Activated gamma-delta T cell (primary cell): ENCODE measurements around the gene PIP5KL1.

Experiments used
- DNase-seq: peaks from one replicate; lab custom pipeline; 2025; lab: John Stamatoyannopoulos, UW
- total RNA-seq, 2 donors: gene quantifications; one replicate each; lab custom pipeline; 2026; lab: John Stamatoyannopoulos, UW

The PIP5KL1 gene, protein sequence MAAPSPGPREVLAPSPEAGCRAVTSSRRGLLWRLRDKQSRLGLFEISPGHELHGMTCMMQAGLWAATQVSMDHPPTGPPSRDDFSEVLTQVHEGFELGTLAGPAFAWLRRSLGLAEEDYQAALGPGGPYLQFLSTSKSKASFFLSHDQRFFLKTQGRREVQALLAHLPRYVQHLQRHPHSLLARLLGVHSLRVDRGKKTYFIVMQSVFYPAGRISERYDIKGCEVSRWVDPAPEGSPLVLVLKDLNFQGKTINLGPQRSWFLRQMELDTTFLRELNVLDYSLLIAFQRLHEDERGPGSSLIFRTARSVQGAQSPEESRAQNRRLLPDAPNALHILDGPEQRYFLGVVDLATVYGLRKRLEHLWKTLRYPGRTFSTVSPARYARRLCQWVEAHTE
- 4.0 to 4.3 reads per million in 2 donors for total RNA-seq

DNA sequence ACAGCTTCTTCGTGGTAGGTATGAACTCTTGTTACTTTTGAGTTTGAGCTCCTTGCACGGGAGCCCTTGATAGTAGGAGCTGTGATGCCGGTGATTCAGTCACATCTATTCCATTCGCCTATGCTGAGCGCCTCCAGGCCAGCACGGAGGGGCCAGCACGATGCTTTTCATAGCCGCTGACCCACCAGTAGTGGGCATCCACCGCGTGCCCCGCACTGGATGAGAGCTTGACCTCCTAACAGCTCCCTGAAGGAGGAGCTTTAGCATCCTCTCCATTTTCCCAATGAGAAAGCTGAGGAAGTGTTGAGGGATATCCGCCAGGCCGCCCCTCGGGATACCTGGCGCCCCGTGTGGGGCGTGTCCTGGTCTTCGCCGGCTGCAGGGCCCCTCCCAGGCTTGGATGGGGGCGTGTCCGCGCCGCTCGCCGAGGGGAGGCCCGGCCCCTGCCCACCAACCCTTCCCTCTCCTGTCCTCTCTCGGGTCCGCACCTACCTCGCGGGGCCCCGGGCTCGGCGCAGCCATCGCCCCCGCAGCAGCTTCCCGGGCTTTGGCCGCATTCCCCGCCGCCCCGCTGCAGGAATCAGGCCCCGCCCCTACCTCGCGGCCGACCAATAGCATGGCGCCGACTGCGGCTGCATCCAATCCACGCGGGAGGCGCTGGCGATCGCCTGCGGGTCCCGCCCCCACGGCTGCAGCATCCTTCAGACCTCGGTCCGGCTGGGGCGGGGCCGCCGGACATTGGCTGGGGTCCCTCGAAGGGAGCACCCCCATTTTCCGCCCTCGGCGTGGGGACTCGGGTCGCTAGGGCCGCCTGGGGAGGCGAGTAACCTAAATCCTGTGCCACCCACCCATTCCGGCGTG is at the start of gene PIP5KL1:
Gene PIP5KL1, minus strand, starts transcription at position 547 of the 861 bp plus-strand sequence. Its CDS starts 25 bp downstream, at position 522.
- peak; percentile 54 for DNase-seq

DNA sequence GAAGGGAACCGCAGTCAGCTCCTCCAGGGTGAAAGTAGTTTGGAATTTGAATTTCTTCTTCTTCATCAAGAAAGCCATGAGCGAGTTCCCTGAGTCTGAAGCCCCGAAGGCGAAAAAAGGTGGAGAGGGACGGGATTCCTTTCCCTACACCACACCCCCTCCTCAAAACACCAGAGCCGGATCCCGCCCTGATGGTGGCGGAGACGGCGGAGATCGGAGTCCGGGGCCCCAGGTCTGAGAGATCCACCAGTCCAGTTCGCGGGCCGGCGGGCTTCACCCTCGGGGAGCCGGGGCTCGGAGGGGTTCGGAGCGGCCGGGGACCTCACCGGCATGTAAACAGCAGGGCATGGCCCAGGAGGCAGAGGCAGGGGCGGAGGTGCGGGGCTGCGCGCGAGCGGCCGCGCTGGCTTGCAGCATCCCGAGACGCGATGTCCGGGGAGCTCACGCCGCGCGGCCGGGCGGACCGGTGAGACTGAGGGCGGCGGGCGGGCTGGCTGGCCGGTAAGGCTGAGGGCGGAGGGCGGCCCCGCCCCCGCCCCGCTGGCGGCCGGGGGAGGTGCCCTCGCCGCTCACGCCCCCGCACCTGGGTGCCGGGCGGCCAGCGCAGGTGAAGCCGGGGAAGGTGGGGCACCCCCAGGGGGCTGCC is 49.6 kb upstream of the PIP5KL1 start:
- peak; percentile 45 for DNase-seq

DNA sequence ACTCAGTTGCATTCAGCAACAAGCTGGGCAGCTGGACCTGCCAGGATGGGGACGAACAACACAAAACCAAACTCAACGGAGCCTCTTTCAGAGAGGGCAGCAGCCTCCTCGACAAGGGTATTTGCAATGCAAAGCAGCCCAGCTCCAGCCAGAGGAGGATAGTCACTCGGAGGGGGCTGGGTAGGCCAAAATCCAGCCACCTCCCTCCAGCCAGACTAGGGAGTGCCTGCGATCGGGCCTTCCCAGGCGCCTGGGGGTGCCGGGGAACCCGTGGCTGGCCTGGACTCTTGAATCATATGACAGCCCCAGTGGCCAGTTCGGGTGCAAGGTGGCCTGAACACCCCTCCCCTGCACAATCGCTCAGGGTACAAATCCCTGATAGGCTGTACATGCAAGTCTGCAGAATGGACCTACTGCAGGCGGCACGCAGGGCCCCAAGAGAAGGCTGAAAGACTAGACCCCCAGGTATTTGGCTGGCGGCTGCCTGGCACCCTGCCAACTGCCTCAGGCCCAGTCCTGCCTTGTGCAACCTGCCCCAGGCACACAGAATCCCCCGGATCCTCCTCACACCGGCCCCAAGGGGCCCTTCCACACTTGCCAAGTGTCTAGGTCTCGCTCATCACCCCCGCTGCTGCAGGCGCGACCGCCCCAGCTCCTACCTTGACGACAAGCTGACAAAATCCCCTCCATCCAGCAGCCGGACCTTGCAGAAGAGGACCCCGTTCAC is 48.9 kb upstream of the PIP5KL1 start:
- no peak for DNase-seq

DNA sequence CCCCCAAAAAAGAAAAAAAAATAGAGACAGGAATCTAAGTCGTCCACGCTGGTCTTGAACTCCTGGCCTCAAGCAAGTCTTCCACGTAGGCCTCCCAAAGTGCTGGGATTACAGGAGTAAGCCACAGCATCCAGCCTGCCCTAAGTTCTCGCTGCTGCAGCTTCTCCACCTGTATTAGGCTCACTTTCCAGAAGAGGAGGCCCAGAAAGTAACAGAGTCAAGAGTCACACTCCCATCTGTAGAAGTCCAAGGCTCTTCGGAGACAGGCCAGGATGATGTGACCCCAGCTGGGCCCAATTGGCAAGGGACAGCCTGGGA is 48.4 kb upstream of the PIP5KL1 start:
- no peak for DNase-seq

DNA sequence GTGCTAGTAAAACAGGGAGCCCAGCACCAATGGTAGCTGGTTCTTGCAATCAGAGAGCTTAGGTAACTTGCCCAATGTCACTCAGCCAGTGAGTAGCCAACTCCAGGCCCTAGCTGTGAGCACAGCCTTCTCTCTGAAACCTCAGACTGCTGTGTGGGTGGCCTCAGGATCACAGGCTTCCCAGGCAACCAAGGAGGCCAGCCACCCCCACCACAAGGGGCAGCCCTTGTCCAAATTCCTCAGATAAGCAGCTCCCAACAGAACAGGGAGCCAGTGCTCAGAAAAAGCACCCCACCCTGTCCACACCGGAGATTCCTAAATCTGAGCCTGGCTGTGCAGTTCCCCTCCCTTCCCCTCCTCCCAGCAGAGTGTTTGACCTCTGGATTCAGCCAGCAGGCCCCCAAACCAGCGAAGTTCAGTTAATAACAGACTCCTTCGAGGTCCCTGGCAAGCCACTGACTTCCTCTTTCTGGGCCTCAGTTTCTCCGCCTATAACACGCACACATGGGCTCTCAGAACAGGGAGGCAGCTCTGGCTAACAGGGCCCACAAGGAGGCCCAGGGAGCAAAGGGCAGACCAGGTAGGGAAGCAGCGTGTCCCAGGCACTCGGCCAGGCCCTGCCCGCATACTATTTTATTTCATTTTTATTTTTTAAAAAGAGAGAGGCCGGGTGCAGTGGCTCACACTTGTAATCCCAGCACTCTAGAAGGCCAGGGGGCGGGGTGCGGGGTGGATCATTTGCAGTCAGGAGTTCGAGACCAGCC is 47.5 kb upstream of the PIP5KL1 start:
- no peak for DNase-seq

DNA sequence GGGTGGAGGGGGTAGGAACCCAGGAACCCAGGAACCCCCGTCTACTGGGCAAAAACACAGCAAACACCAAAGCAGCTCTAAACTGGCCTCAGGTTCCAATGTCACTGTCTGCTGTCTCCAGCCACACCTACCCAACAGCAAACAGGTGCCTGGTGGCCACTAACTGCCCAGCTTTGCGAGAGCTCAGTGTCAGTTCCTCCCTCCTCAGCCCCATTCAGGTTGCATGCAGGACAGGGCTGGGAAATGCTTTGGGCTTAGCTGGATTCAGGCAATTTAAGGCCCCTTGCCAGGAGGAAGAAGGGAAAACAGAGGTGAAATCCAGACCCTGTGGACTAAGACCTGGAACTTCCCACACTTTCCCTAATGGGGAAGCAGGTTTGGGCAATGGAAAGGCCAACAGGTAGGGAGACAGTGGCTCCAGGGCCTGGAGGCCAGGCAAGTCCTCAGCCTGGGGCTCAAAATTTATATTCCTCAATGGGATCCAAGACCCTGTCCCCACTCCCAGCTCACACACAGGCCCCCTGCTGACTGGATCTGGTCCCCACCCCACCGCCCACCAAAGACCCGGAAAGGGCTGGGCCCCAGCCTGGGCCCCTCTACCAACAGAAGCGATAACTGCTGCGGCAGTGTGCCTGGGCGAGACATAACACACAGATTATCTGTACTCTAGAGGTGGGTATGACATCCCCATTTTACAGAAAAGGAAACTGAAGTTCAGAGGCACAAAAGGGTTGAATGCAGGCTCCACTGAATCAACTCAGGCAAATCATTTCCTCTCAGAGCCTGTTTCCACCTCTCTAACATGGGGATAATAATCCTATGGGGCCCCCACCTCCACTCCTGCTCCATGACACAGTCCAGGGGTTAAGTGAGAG is 46.7 kb upstream of the PIP5KL1 start:
- DNase-seq = no peak

DNA sequence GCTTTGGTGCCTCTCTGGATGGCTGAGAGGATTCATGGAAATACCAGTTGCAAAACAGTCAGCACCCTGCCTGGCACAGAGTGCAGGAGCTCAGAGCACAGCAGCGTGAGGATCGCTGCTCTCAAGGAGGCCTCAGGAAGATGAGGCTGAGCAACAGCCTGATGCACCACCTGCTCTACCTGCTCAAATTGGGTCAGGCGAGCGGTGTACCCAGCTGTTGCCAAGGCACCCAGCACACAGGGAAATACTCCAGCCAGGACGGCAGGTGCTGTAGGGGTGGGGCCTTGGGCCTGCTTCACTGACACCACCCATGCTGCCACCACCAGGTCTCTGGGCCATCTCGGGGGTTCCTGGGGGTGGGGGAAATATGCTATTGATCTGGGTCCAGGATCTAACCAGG is 45.9 kb upstream of the PIP5KL1 start:
- no peak for DNase-seq

DNA sequence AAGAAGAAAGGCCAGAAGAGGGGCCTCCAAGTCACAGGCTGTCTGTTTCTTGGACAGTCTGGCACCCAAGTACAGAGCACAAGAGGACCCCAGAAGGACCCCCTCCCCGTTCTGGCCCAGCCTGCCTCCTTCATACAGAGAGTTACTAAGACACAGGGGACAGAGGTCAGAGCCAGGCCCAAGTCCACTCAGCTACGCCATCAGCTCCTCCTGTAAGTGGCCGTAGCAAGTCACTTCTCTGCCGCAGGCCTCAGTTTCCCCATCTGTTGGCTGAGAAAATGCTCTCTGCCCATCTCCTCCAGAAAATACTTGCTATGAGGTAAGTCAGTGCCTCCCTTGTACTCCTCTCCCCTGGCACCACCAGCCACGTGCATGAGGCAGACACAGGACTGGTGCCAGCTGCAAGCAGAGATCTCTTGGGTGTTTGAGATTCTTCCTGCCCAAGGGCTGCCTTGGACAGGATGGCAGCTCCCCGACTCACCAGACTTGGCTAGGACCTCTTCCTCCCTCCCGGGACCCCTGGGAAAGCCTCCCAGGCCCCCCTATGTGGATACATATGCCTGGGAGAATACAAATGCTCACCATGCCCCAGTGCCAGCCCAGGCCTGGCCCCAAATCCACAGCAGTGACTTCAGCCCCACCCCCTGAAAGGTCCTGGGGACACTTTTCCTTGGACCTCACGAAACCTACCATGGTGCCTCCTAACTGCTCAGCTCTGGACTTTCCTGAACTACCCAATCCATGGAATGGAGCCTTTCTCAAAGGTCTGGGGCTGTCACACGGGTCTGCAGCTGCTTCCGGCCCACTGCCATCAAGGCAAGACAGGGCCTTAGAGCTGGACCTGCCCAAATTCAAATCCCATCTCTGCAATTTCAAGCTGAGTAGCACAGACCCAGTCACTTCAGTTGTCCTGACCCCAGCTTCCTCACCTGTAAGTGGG is 45.1 kb upstream of the PIP5KL1 start:
- no peak for DNase-seq

DNA sequence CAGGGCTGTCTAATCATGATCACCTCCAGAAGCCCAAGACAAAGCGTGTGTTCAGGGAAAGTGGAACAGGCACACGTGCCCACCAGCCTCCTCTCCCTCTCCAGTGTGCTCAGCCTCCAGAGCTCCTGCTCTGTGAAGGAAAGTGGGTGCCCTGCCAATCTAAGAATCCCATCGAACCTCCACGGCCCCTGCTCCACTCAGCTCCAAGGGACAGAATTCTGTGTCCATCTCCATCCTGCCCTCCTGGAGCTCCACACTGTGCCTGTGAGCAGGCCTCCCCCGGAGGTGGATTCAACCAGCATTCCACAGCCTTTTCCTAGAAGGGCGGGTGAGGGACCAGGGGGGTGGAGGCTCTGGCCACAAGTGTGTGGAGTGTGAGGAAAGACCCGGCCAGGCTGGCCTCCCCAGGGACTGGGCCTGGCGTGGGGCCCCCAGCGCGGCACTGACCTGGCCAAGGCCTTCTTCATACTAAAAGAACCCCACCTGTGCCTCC is 44.2 kb upstream of the PIP5KL1 start:
- no peak for DNase-seq

DNA sequence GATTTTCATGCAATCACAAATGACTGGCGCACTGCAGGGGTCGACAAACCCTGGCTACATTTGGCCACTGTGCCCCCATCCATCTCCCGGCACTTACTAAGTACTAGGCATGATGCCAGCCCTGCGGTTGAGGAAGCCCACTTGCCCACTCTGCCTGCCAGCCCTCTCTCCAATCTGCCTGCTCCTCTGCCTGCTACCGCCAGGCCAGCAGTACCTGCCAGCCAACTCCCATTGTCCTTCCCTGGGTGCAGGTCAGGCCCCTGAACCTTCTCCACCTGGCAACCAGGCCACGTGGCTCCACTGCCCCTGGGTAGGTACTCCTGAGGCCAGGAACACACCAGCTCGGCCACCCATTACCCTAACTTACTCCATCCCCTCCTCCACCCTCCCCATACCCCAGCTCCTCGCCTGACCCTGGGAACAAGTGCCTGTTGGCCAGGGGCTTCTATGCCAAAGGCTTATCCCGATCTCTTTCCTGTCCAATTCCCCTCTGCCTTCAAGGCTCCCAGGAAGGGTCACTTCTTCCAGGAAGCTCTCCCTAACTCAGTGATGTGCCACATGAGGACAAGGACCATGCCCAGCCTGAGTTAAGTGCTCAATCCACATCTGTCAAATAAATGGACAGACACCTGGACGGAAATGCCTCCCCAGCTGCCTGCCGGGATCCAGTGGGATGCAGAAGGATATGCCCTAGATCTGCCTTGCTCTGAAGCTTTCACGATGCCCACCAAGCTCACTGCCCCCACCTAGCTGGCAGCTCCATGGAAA is 43.6 kb upstream of the PIP5KL1 start:
- no peak for DNase-seq

DNA sequence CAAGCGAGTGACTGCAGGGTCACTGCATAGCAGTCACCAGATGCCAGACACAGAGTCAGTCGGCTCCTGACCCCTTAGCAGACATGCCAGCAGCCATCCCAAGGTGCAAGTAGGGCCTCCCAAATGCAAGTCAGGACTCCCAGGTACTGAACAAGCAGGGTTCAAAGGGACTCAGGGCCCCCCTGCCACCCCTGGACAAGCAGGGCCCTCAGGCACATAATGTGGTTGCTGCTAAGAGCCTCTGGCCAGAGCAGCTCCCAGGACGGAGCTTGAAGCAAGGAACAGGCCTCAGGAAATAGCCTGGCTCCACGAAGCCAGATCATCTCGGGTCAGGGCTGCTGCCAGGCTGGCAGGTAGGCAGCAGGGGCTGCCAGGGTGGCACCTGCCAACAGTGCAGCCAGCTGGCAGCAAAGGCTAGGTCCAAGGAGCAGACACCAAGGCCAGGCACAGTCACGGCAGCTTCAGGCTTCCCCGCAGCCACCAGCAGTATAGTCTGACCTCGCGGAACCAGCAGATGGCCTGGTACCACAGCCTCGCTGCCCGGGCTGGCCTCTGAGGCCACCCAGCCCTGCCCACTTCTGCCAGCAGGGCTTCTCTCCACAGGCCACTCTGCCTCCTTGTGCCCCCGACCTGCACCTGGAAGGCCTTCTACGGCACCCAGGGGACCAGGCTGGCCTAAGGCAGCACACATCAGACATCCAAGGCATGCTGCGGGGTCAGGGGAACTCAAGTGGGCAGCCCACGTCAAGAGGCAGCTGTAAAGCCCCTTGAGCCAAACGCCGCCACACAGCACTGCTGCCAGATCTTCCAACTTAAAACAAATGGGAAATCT is 42.8 kb upstream of the PIP5KL1 start:
- no peak for DNase-seq

DNA sequence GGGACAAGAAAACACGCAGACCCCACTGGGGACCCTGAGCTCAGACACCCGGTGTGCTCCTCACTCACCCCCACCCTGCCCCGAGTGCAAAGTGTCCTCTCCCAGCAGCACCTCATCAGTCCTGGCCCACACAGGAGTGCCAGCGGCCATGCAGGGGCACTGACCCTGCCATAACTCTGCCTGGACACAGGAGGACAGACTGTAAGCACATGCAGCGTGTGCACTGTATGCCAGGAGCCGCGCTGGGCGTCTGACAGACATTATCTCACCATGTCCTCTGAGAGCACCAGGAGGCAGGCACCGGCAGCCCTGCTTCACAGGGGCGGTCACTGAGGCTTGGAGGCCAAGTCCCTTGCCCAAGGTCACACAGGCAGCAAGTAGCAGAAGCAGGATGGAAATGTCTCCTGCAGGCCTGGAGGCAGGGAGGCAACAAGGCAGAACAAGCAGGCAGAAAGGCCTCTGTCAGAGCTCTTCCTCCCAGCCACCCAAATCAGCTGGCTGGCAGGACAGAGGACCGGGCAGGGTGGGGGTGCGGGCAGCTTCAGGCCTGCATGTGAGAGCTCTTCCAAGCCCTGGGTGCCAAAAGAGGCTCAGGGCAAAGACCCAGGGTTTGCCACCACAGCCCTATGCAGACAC is 41.8 kb upstream of the PIP5KL1 start:
- DNase-seq = no peak

DNA sequence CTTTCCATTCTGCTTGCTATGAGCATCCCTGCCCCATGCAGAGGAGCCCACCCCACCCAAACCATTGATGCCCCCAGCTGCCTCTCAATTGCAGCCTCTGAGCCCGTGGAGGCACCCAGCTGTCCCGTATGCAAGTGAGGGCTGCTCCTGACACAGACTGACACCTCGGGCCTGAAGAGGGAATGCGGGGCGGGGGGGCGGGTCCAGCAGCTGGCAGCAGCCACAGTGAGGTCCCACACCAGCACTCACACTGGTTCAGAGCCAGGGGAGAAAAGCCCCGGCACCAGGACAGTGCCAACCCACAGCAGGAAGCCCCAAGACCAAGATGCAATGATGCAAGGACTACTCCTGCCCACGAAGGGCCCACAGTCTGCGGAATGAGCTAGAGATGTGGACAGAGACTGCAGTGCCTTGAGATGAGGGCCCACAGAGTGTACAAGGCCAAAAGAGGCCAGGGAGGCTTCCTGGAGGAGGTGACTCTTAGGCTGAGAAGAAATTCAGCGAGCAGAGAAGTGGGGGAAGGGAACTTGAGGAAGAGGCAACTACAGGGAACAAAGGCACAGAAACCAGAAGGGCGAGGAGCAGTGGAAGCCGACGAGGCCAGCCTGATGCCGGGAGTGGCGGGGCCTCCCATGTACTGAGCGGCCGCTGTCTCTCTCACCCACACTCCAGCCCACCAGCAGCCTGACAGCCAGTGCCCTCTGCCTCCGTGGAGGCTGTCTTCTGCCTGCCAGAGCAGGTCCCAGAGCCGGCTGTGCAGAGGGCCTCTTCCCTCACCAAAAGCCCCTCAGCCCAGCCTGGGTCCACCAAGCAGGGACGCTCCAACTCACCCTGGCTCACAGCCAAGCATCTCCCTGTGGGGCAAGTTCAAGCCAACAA is 41.0 kb upstream of the PIP5KL1 start:
- no peak for DNase-seq

DNA sequence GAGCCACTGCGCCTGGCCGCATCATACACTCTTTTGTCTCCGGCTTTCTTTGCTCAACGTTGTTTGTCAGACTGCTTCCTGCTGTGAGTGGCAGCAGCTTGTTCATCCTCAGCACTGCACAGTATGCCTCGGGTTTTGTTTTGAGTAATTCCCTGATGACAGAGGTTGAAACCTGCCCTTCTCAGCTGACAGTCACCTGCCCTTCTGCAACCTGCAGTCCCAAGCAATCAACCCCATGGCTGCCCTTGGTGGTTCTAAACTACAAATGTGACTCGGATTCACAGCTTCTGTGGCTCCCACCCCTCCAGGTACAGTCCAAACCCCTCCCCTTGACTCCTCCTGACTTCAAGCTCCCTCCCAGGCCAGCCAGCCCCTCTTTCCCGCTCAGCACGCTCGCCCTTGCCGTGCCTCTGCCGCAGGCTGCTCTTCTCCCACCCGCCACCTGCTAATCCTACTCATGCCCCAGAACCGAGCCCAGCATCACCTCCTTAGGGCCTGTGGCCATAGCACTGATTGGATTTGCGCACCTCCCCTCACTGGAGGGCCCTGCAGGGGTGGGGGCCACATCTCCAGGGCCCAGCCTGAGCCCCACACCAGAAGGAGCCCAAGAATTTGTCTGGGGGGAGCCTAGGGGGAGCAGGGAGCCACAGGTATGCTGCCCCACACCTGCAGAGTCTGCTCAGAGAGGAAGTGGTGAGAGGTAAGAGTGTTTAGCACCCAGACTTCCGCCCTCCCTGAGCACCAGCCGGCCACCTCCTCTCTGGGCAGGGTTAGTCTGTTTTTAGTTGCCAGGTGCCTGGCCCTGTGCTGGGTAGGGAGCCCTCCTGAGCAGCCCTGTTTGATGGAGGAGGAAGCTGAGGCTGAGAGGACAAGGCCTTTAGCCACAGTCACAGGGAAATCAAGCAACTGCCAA is 40.1 kb upstream of the PIP5KL1 start:
- no peak for DNase-seq
